ENCODE results near the gene MCOLN3.
A peak's percentile ranks its signal among the peaks of the same experiment; 100 is the strongest.

MCOLN3 gene

GRCh38 chr1:85048296-85049064 is at the start of gene MCOLN3:
Gene MCOLN3, minus strand, starts transcription at chr1:85048500. Its CDS starts 3,140 bp downstream, at chr1:85045360.
- H3K4me3 ChIP-seq (ENCODE audit: low read depth, low read length), result no peak within 1 kb of the TSS
- no peak for TF ChIP-seq CTCF (IDR thresholded peaks at IDR 0.05; ENCODE audit: low read depth, low read length)
- TF ChIP-seq MYC (IDR thresholded peaks at IDR 0.05; ENCODE audit: low read depth, low read length), result no peak
- TF ChIP-seq POLR2A (IDR thresholded peaks at IDR 0.05; ENCODE audit: extremely low read depth, insufficient read length), result no peak
- no peak for TF ChIP-seq MAX (IDR thresholded peaks at IDR 0.05; ENCODE audit: low read depth, low read length)
- no peak for DNase-seq (ENCODE audit: low read depth)

- no peak overlapping the region for H3K4me3 ChIP-seq (ENCODE audit: low read depth, low read length)
- no peak for DNase-seq (ENCODE audit: low read depth)
- TF ChIP-seq MYC (IDR thresholded peaks at IDR 0.05; ENCODE audit: low read depth, low read length), result no peak
- no peak for TF ChIP-seq CTCF (IDR thresholded peaks at IDR 0.05; ENCODE audit: low read depth, low read length)
- no peak for TF ChIP-seq POLR2A (IDR thresholded peaks at IDR 0.05; ENCODE audit: extremely low read depth, insufficient read length)
- no peak for TF ChIP-seq MAX (IDR thresholded peaks at IDR 0.05; ENCODE audit: low read depth, low read length)
Observed at GRCh38 chr1:85093644-85094043, 45.3 kb upstream of the MCOLN3 start.

GRCh38 chr1:85091671-85092280 is 43.5 kb upstream of the MCOLN3 start:
- peak; percentile 26 for DNase-seq (ENCODE audit: low read depth)
- TF ChIP-seq CTCF (IDR thresholded peaks at IDR 0.05; ENCODE audit: low read depth, low read length), result no peak
- no peak overlapping the region for H3K4me3 ChIP-seq (ENCODE audit: low read depth, low read length)

- H3K4me3 ChIP-seq (ENCODE audit: low read depth, low read length), result no peak overlapping the region
- DNase-seq (ENCODE audit: low read depth), result no peak
- no peak for TF ChIP-seq POLR2A (IDR thresholded peaks at IDR 0.05; ENCODE audit: extremely low read depth, insufficient read length)
- TF ChIP-seq MYC (IDR thresholded peaks at IDR 0.05; ENCODE audit: low read depth, low read length), result no peak
- TF ChIP-seq MAX (IDR thresholded peaks at IDR 0.05; ENCODE audit: low read depth, low read length), result no peak
- no peak for TF ChIP-seq CTCF (IDR thresholded peaks at IDR 0.05; ENCODE audit: low read depth, low read length)
Observed at GRCh38 chr1:85090225-85090624, 41.9 kb upstream of the MCOLN3 start.

GRCh38 chr1:85089203-85089602 is 40.9 kb upstream of the MCOLN3 start:
- H3K4me3 ChIP-seq (ENCODE audit: low read depth, low read length), result no peak overlapping the region
- TF ChIP-seq POLR2A (IDR thresholded peaks at IDR 0.05; ENCODE audit: extremely low read depth, insufficient read length), result no peak
- no peak for TF ChIP-seq CTCF (IDR thresholded peaks at IDR 0.05; ENCODE audit: low read depth, low read length)
- no peak for TF ChIP-seq MAX (IDR thresholded peaks at IDR 0.05; ENCODE audit: low read depth, low read length)
- no peak for TF ChIP-seq MYC (IDR thresholded peaks at IDR 0.05; ENCODE audit: low read depth, low read length)
- no peak for DNase-seq (ENCODE audit: low read depth)
